Natural killer cell treated with Interleukin-12 subunit alpha and Interleukin-12 subunit beta and Interleukin-15 and Interleukin-18, amount 100 ng/mL, for 72 hours (primary cell): ENCODE results near the gene LEUTX. TPM values are rescaled to one million over a fixed set of nuclear protein-coding genes. Genes with fewer than 3 reads are reported as not detected.

Experiments used
- ATAC-seq, 2 donors: fragments of 150-1000 bp; cut with Tn5 transposase in 1 of 2; sonication (Bioruptor Pico), chemical (Tn5 transposase) in 1 of 2; 2 replicates each; pipeline ENCODE4 v1.10.0; 2021
- DNase-seq: peaks from one replicate; pipeline ENCODE4 v3.0.0; 2022; ENCODE audit warnings: low spot score
- H3K27ac Mint-ChIP-seq, 2 donors: 1 replicate in 1 of 2; 2 replicates in 1 of 2; pipeline ENCODE4 v1.8.0; 2022; ENCODE audit warnings: mixed read lengths in 2 of 2, mild to moderate bottlenecking in 1 of 2, moderate library complexity in 1 of 2
- H3K27me3 Mint-ChIP-seq, 2 donors: 1 replicate in 1 of 2; 2 replicates in 1 of 2; pipeline ENCODE4 v1.8.0; 2022; ENCODE audit warnings: mixed read lengths in 2 of 2
- H3K36me3 Mint-ChIP-seq: one replicate; pipeline ENCODE4 v1.8.0; 2022; ENCODE audit warnings: mixed read lengths
- H3K4me1 Mint-ChIP-seq, 2 donors: 1 replicate in 1 of 2; 2 replicates in 1 of 2; pipeline ENCODE4 v1.8.0; 2022; ENCODE audit warnings: low read depth in 2 of 2, mixed read lengths in 2 of 2, mild to moderate bottlenecking in 1 of 2
- H3K4me3 Mint-ChIP-seq: one replicate; pipeline ENCODE4 v1.8.0; 2022; ENCODE audit warnings: mixed read lengths
- H3K9me3 Mint-ChIP-seq: 2 replicates; pipeline ENCODE4 v1.8.0; 2022; ENCODE audit warnings: mixed read lengths
- total RNA-seq, 2 donors: library from RNA; stranded (reverse); gene quantifications; one replicate each; pipeline ENCODE4 v1.2.3, GENCODE V29; 2022

LEUTX gene
- total RNA-seq, 2 donors from 2014 or later = not detected

GRCh38 chr19:39818626-39819097, 40.0 kb downstream of the LEUTX start:
- no peak for ATAC-seq
- no peaks in the 10 kb centered on the region for H3K9me3 Mint-ChIP-seq
- no peak for DNase-seq
- H3K4me1 Mint-ChIP-seq = peaks cover 23 to 24% of the 10 kb centered on the region in 2 donors
- no peak overlapping the region for H3K27ac Mint-ChIP-seq
- H3K27me3 Mint-ChIP-seq = no peaks in the 10 kb centered on the region
- H3K36me3 Mint-ChIP-seq = peaks cover 7% of the 10 kb centered on the region
- H3K4me3 Mint-ChIP-seq = no peak overlapping the region

GRCh38 chr19:39819786-39820185, 41.1 kb downstream of the LEUTX start:
- DNase-seq (no peak), ATAC-seq (no peak)
- H3K9me3 Mint-ChIP-seq = no peaks in the 10 kb centered on the region
- peaks cover 23 to 24% of the 10 kb centered on the region in 2 donors for H3K4me1 Mint-ChIP-seq
- no peaks in the 10 kb centered on the region for H3K27me3 Mint-ChIP-seq
- no peak overlapping the region for H3K27ac Mint-ChIP-seq
- H3K36me3 Mint-ChIP-seq = peaks cover 7% of the 10 kb centered on the region
- no peak overlapping the region for H3K4me3 Mint-ChIP-seq

- no peaks in the 10 kb centered on the region for H3K27me3 Mint-ChIP-seq
- no peak overlapping the region for H3K4me3 Mint-ChIP-seq
- H3K9me3 Mint-ChIP-seq = no peaks in the 10 kb centered on the region
- peaks cover 23 to 24% of the 10 kb centered on the region in 2 donors for H3K4me1 Mint-ChIP-seq
- ATAC-seq = no peak
- no peak for DNase-seq
- H3K36me3 Mint-ChIP-seq = peaks cover 5% of the 10 kb centered on the region
- no peak overlapping the region for H3K27ac Mint-ChIP-seq
These were observed 42.0 kb downstream of the LEUTX start for GRCh38 chr19:39820696-39821095.

DNA sequence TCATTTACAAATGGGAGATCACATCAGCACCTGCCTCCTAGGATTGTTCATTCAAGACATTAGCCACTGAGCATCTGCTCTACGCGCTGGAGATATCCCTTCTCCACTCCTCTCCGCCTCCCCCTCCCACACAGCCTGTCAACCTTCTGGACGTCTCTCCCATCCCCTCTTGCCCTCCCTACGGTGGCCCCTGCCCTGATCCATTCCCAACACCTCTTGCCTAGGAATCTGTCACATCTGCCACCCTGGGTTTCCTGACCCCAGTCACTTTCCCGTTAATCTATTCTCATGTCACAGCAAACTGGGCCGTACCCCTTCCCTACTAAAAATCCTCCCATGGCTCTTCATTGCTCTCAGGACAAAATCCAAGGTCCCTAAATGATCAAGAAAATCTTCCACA, 45.0 kb downstream of the LEUTX start:
- Mint-ChIP-seq H3K9me3 (no peaks in the 10 kb centered on the region), H3K4me3 (no peak overlapping the region), H3K27me3 (no peaks in the 10 kb centered on the region), H3K4me1 (peaks cover 19 to 21% of the 10 kb centered on the region in 2 donors), H3K27ac (no peak overlapping the region), H3K36me3 (no peaks in the 10 kb centered on the region)
- ATAC-seq (no peak), DNase-seq (no peak)

- DNase-seq = peak; percentile 86
- Mint-ChIP-seq H3K9me3 (no peaks in the 10 kb centered on the region), H3K4me3 (no peak overlapping the region), H3K27ac (no peak overlapping the region), H3K27me3 (no peaks in the 10 kb centered on the region), H3K4me1 (peaks cover 17 to 20% of the 10 kb centered on the region in 2 donors), H3K36me3 (no peaks in the 10 kb centered on the region)
- ATAC-seq = peak; percentile 96 to 97
These were observed 45.8 kb downstream of the LEUTX start for GRCh38 chr19:39824143-39825092.

- Mint-ChIP-seq H3K36me3 (no peaks in the 10 kb centered on the region), H3K27me3 (no peaks in the 10 kb centered on the region), H3K4me1 (peaks cover 12 to 20% of the 10 kb centered on the region in 2 donors), H3K4me3 (no peak overlapping the region), H3K27ac (no peak overlapping the region), H3K9me3 (no peaks in the 10 kb centered on the region)
- DNase-seq (no peak), ATAC-seq (no peak)
These were observed 46.4 kb downstream of the LEUTX start for GRCh38 chr19:39825093-39825463.

DNA sequence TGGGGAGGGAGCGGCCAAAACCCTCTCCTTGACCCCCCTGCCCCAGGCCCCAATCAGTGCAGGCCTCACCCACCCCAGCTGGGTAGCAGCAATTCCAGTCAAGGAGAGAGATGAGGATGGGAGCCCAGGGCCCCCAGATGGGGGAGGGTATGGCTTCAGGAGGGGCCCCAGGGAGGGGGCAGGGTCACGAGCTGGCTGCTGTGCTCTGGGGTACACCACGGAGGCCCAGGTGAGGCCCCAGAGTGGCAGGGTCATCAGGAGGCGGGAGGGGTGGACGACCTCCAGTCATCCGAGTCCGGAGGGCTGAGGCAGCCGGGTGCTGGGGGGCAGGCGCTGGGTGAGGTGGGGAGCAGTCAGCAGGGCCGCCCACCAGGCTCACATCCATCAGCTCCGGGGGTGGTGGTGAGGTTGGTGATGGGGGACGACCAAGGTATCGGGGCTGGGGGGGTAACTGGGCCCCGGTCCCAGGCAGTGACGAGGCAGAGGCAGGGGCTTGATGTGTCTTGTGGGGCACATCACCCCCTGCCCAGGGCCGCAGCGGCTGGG, 47.0 kb downstream of the LEUTX start:
- no peak overlapping the region for H3K4me3 Mint-ChIP-seq
- H3K27me3 Mint-ChIP-seq = no peaks in the 10 kb centered on the region
- ATAC-seq = no peak
- H3K4me1 Mint-ChIP-seq = peaks cover 12 to 20% of the 10 kb centered on the region in 2 donors
- no peaks in the 10 kb centered on the region for H3K9me3 Mint-ChIP-seq
- no peak overlapping the region for H3K27ac Mint-ChIP-seq
- no peaks in the 10 kb centered on the region for H3K36me3 Mint-ChIP-seq
- DNase-seq = no peak

- no peak for DNase-seq
- Mint-ChIP-seq H3K9me3 (no peaks in the 10 kb centered on the region), H3K4me3 (no peak overlapping the region), H3K27me3 (no peaks in the 10 kb centered on the region), H3K27ac (no peak overlapping the region), H3K4me1 (peaks cover 19 to 25% of the 10 kb centered on the region in 2 donors), H3K36me3 (no peaks in the 10 kb centered on the region)
- ATAC-seq = no peak
These were observed 47.8 kb downstream of the LEUTX start for GRCh38 chr19:39826311-39826945.

DNA sequence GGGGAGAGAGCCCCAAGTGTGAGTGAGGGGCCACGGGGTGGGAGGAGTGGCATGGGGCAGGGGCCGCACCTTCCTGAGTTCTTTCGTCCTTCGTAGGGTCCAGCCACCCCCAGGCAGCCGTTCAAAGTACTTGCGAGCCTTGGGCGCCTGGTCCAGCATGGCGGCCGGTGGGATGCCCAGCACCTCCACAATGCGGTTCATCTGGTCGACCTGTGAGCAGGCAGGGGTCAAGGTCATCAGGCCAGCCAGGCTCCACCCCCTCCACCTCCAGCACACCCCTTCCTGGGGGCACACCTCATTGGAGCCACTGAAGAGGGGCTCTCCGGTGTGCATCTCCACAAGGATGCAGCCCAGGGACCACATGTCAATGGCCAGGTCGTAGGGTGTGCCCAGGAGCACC, 48.6 kb downstream of the LEUTX start:
- H3K36me3 Mint-ChIP-seq = no peaks in the 10 kb centered on the region
- H3K27ac Mint-ChIP-seq = peak overlapping the region in 1 of 2 donors; percentile 81
- H3K4me3 Mint-ChIP-seq = no peak overlapping the region
- peaks cover 24 to 30% of the 10 kb centered on the region in 2 donors for H3K4me1 Mint-ChIP-seq
- H3K27me3 Mint-ChIP-seq = no peaks in the 10 kb centered on the region
- DNase-seq = no peak
- no peaks in the 10 kb centered on the region for H3K9me3 Mint-ChIP-seq
- ATAC-seq = no peak

DNA sequence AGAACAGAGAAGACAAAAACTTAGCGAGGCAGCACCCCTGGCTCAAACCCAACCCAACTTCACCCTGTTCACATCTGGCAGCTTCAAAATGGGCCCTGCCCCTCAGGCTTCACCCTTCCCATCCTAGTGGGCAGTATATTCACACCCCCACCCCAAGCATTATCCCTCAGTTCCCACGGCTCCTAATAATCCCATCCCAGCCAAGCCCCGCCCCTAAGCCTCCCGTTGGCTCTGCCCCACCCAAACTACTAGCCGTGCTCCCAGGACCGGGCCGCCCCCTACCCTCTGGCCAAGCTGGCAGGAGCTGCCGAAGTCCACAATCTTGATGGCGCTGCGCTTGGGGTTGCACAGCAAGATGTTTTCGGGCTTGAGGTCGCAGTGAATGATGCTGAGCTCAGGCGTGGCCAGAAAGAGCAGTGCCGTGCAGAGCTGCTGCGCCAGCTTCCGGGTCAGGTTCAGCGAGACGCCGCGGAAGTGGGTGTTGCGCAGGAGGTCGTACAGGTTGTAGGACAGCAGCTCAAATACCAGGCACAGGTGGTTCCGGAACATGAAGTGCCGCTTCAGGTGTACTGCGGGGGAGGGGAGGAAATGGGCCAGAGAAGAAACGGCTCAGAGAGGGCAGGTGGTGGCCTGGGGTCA, 49.5 kb downstream of the LEUTX start:
- peak overlapping the region; percentile 77 for H3K4me3 Mint-ChIP-seq

DNA sequence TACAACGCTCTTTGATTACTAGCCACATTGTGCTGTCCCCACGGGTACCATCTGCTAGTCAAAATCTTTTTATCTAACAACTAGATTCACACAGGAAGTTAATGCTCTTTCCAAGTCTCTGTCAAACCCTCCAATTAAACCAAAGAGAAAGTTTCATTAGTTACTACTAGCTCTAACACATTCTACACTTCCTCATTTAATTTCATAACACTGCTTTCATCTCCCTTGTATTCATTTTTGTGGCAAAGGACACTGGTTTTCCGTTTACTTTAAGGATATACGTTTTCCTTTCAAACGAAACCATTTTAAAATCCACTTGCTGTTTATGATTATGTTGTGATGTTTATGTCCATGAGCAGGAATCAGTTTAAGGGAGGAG, 50.0 kb downstream of the LEUTX start:
- Mint-ChIP-seq H3K36me3 (no peaks in the 10 kb centered on the region), H3K27me3 (no peaks in the 10 kb centered on the region), H3K9me3 (no peaks in the 10 kb centered on the region), H3K4me1 (peaks cover 32 to 39% of the 10 kb centered on the region in 2 donors), H3K27ac (peak overlapping the region; percentile 81 to 86), H3K4me3 (peak overlapping the region; percentile 77)
- ATAC-seq (no peak), DNase-seq (no peak)

More for the DNA sequence above, 49.5 kb downstream of the LEUTX start:
- no peaks in the 10 kb centered on the region for H3K9me3 Mint-ChIP-seq
- ATAC-seq (peak in 1 of 2 donors; percentile 12), DNase-seq (no peak)
- peaks cover 32 to 39% of the 10 kb centered on the region in 2 donors for H3K4me1 Mint-ChIP-seq
- peak overlapping the region; percentile 81 to 86 for H3K27ac Mint-ChIP-seq
- no peaks in the 10 kb centered on the region for H3K36me3 Mint-ChIP-seq
- H3K27me3 Mint-ChIP-seq = no peaks in the 10 kb centered on the region

DNA sequence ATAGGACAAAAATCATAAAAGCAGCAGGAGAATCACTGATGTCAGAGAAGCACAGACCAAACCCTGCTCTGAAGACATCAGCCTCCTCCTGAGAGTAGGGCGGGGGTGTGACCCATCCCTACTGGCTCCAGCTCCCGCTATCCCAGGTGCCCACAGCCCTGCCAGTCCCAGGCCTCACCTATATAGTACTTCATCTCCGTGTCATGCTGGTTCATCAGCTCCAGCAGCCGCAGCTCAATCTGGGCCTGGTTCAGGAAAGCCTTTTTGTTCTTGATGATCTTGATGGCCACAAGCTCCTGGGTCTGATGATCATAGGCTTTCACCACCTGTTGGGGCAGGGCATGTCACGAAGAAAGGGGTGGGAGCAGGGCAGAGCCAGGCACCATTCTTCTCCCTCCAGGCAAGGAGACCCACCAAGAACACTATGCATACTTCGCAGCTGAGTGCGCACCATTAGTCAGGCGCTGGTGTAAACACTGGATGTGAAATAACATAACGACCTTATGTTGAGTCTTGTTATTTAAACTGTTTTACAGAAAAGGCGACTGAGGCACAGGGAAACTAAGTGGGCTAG, 51.1 kb downstream of the LEUTX start:
- DNase-seq (no peak), ATAC-seq (no peak)
- Mint-ChIP-seq H3K36me3 (peaks cover 6% of the 10 kb centered on the region), H3K27ac (peak overlapping the region; percentile 81 to 86), H3K9me3 (no peaks in the 10 kb centered on the region), H3K27me3 (no peaks in the 10 kb centered on the region), H3K4me3 (no peak overlapping the region), H3K4me1 (peaks cover 41 to 48% of the 10 kb centered on the region in 2 donors)

GRCh38 chr19:39830406-39830805, 51.8 kb downstream of the LEUTX start:
- DNase-seq (no peak), ATAC-seq (no peak)
- H3K4me1 Mint-ChIP-seq = peaks cover 41 to 48% of the 10 kb centered on the region in 2 donors
- H3K27ac Mint-ChIP-seq = peak overlapping the region; percentile 78 to 86
- H3K36me3 Mint-ChIP-seq = peaks cover 6% of the 10 kb centered on the region
- no peak overlapping the region for H3K4me3 Mint-ChIP-seq
- H3K27me3 Mint-ChIP-seq = no peaks in the 10 kb centered on the region
- H3K9me3 Mint-ChIP-seq = no peaks in the 10 kb centered on the region
